NB4 (cell line): ENCODE measurements around the gene FER.

Experiments used
- MYC ChIP-seq: IDR thresholded peaks from 2 replicates; pipeline ENCODE4 v1.6.1; 2011; ENCODE audit warnings: low read depth, low read length
- POLR2A ChIP-seq: IDR thresholded peaks from 2 replicates; pipeline ENCODE4 v1.6.1; 2011; ENCODE audit warnings: mild to moderate bottlenecking; ENCODE audit not compliant: insufficient read length; ENCODE audit errors: extremely low read depth
- TF ChIP-seq, protein P1 (sequence below): IDR thresholded peaks from one replicate; pipeline ENCODE4 v1.5.1; 2012; ENCODE audit warnings: low read depth, low read length

DNA sequence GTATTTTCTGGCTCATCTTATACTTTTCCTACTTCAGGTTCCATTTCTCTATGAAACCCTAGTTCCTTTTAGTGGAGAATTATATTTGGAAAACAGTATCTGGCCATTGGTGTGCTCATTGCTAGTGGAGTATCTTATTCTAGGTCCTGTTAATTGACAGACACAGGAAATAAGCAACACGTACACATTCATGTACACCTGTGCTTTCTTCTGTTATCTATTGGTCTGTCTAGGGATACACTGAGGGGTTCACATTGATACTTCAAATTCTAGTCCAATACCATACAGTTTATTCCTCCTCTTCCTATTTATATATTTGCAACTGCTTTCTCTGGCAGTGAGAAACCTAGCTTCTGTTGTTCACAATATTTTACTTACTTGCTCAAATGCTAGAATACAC, 110.2 kb downstream of the FER start:
- TF ChIP-seq, protein P1, sequence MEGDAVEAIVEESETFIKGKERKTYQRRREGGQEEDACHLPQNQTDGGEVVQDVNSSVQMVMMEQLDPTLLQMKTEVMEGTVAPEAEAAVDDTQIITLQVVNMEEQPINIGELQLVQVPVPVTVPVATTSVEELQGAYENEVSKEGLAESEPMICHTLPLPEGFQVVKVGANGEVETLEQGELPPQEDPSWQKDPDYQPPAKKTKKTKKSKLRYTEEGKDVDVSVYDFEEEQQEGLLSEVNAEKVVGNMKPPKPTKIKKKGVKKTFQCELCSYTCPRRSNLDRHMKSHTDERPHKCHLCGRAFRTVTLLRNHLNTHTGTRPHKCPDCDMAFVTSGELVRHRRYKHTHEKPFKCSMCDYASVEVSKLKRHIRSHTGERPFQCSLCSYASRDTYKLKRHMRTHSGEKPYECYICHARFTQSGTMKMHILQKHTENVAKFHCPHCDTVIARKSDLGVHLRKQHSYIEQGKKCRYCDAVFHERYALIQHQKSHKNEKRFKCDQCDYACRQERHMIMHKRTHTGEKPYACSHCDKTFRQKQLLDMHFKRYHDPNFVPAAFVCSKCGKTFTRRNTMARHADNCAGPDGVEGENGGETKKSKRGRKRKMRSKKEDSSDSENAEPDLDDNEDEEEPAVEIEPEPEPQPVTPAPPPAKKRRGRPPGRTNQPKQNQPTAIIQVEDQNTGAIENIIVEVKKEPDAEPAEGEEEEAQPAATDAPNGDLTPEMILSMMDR: no peak
- TF ChIP-seq POLR2A (no peak), MYC (no peak)
